PFSK-1 (cell line): ENCODE measurements around the gene HPGDS.

ENCODE experiments used
- FOXP2 ChIP-seq: optimal IDR thresholded peaks from 2 replicates; pipeline ENCODE3; 2011; ENCODE audit warnings: borderline replicate concordance, control low read depth, inconsistent platforms; ENCODE audit not compliant: insufficient read depth; ENCODE audit errors: extremely low read length, extremely low read depth
- POLR2AphosphoS5 ChIP-seq: IDR thresholded peaks from 2 replicates; pipeline ENCODE4 v1.6.1; 2012; ENCODE audit warnings: low read depth, mild to moderate bottlenecking, control low read depth, low read length, moderate library complexity
- REST ChIP-seq, 2 experiments: IDR thresholded peaks; 2 replicates each; pipeline versions ENCODE4 v1.6.1 to v1.8.0; 2011 to 2012; ENCODE audit warnings: low read depth in 2 of 2, low read length in 2 of 2, control low read depth in 1 of 2, inconsistent platforms in 1 of 2, mild to moderate bottlenecking in 1 of 2, moderate library complexity in 1 of 2; ENCODE audit not compliant: insufficient read depth in 1 of 2
- SIN3A ChIP-seq: IDR thresholded peaks from 2 replicates; pipeline ENCODE4 v1.6.1; 2012; ENCODE audit warnings: mild to moderate bottlenecking, low read length, moderate library complexity, borderline replicate concordance; ENCODE audit not compliant: insufficient read depth
- TAF1 ChIP-seq: IDR thresholded peaks from 2 replicates; pipeline ENCODE4 v1.6.1; 2012; ENCODE audit warnings: low read length, control low read depth, borderline replicate concordance; ENCODE audit not compliant: insufficient read depth

HPGDS gene

DNA sequence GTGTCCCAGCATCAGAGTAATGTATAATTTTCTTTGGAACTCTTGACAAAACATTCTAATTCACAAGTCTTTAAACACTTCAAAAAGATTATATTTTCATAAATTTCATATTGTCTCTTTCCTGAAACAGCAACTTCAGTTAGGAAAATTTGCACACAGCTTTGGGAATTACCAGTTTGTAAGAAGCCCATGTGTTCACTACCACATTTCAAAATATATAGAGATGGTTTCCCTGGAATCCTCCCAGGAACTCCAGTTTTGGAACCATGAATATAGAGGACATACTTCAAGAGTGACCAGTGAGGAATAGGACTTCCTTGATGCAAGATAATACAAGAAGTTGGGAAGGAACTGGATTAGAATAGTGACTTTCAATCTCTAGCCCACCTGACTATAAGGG is 28.7 kb upstream of the HPGDS start:
- no peak for TF ChIP-seq SIN3A
- TF ChIP-seq POLR2AphosphoS5 = no peak
- TF ChIP-seq TAF1 = no peak
- TF ChIP-seq REST (IDR thresholded peaks at IDR 0.05; ENCODE audit: insufficient read depth in 1 of 2, low read depth in 2 of 2, low read length in 2 of 2) = no peak
- no peak for TF ChIP-seq FOXP2

DNA sequence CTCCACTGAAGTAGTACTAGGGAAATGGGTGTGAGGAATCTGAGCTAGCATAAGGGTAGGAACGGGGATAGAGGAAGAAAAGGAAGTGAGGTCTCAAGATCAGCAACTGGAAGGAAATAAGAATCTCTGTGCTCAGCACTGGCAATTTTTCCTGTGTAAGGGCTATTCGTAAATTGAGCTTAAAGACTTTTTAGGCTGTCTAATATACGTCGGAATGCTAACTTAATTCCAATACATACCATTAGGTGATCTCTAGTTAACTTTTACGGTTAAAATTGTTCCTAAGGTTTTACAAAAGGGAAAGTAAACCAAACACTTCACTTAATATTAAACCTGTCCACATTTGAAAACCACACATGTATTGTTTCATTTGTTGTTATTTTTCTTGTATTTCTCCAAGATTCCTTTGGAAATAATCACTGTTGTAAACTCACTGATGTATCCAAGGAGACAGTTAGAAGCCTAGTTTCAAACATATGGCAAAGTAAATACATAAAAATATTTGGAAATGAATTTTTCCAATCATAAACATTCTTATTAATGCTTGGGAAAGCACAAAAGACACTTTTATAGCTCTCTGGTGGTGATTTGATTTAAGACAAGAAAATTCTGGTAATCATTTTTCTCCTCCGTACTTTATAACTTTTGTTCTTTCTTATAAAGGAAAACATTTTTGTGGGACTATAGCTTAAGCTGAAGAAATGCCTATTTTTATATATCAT is 28.1 kb upstream of the HPGDS start:
- TF ChIP-seq REST (IDR thresholded peaks at IDR 0.05; ENCODE audit: insufficient read depth in 1 of 2, low read depth in 2 of 2, low read length in 2 of 2) (no peak), TAF1 (no peak), POLR2AphosphoS5 (no peak), SIN3A (no peak), FOXP2 (no peak)

- TF ChIP-seq REST (IDR thresholded peaks at IDR 0.05; ENCODE audit: insufficient read depth in 1 of 2, low read depth in 2 of 2, low read length in 2 of 2) = no peak
- TF ChIP-seq POLR2AphosphoS5 = no peak
- TF ChIP-seq FOXP2 = no peak
- no peak for TF ChIP-seq TAF1
- no peak for TF ChIP-seq SIN3A
Measured at GRCh38 chr4:94369046-94369445, 26.4 kb upstream of the HPGDS start.

DNA sequence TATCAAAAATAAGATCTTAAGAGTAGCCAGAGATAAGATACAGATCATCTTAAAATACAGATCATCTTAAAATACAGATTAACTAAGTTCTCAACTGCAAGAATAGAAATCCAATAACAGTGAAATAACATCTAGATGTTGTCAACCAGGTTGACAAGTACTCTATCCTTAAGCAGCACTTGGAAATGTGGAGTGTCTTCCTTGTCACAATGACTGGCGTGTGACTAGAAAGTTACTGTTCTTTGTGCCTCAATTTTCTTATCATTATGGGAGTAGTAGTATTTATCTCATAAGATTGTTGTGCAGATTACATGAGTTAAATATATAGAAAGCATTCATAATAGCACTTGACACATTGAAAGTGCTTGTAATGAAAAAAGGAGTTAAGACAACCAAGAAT is 25.8 kb upstream of the HPGDS start:
- no peak for TF ChIP-seq REST (IDR thresholded peaks at IDR 0.05; ENCODE audit: insufficient read depth in 1 of 2, low read depth in 2 of 2, low read length in 2 of 2)
- TF ChIP-seq POLR2AphosphoS5 = no peak
- TF ChIP-seq SIN3A = no peak
- TF ChIP-seq FOXP2 = no peak
- no peak for TF ChIP-seq TAF1

DNA sequence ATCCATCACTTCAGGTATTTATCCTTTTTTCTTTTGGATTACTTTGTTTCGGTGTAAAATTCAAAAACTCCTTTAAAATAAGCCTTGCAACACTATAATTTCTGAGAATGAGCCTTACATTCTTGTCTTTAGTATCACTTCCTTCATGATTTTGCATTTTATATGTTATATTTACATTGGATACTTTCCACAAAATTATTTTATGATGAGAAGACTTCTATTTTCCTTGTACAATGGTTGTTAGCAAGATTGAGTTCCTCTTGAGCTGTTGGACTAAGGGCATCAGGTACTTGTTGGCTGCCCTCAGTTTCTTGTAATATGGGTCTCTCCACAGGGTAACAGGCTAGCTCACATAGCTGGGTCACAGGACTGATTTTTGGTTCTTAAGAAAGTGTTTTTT is 22.7 kb upstream of the HPGDS start:
- TF ChIP-seq TAF1 (no peak), POLR2AphosphoS5 (no peak), FOXP2 (no peak), SIN3A (no peak), REST (IDR thresholded peaks at IDR 0.05; ENCODE audit: insufficient read depth in 1 of 2, low read depth in 2 of 2, low read length in 2 of 2) (no peak)
